ENCODE measurements around the gene HOXB2. TPM values are rescaled to one million over a fixed set of nuclear protein-coding genes. Genes with fewer than 3 reads are reported as not detected.

HOXB2 gene
- total and polyA plus RNA-seq, 9 of the 15 experiments (the other 6 are each of a cell fraction or from before 2014, with no cell fraction given) = 2.1 to 97.7 (median 21.2) TPM

DNA sequence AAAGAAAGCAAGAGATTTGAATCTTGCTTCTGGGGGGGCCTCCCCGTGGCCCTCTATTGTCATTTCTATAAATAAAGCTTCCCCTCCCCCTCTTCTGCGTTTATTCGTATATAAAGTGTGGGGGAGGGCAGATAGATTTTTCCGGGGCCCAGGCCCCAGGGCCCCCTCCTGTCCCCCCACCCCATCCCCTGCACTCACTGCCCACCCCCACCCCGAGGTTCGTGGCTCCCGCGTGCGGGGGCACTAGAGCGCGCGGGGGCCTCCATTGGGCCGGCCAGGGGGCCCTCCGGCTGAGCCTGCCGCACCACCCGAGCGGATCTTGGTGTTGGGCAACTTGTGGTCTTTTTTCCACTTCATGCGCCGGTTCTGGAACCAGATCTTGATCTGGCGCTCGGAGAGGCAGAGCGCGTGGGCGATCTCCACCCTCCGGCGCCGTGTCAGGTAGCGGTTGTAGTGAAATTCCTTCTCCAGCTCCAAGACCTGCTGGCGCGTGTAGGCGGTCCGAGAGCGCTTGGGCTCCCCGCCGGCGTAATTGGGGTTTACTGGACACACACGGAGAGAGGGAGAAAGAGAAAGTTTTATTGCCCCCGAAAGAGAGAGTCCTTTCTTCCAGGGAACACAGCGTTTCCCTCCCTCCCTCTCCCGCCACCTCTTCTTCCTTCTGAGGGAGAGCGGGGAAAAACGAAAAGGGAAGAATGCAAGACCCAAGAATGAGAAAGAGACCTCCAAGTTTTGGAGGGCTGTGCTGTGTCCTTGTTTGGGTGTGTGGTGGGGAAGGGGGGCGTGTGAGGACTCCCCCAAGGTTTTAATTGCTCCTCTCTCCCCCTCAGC lies 31.8 kb upstream of the HOXB2 start (continued):
- TF ChIP-seq SAP30 (IDR thresholded peaks at IDR 0.05; ENCODE audit: borderline replicate concordance, insufficient read depth, low read depth, low read length, poor library complexity, severe bottlenecking) (peak; percentile 53), ZFX (CRISPR knock-in tag; IDR thresholded peaks at IDR 0.05) (peak; percentile 8; the same call in 1 of the 2 replicates), KDM1A (IDR thresholded peaks at IDR 0.05) (no peak), ZNF561 (CRISPR knock-in tag; conservative IDR thresholded peaks at IDR 0.05) (no peak), ZNF23 (CRISPR knock-in tag; IDR thresholded peaks at IDR 0.05) (no peak), FIP1L1 (IDR thresholded peaks at IDR 0.05; ENCODE audit: low read depth, low read length, poor library complexity, severe bottlenecking) (no peak), TRIM25 (IDR thresholded peaks at IDR 0.05; ENCODE audit: borderline replicate concordance) (no peak), CREBBP (IDR thresholded peaks at IDR 0.05; ENCODE audit: low read depth, low read length) (no peak), ZNF444 (CRISPR knock-in tag; IDR thresholded peaks at IDR 0.05) (no peak), BCL6 (CRISPR knock-in tag; IDR thresholded peaks at IDR 0.05) (no peak), CSDE1 (IDR thresholded peaks at IDR 0.05) (no peak), TSC22D4 (tag; IDR thresholded peaks at IDR 0.05) (no peak), RFX5 (IDR thresholded peaks at IDR 0.05; ENCODE audit: low read depth, low read length) (no peak), THAP12 (CRISPR knock-in tag; IDR thresholded peaks at IDR 0.05) (no peak), POLR2G (IDR thresholded peaks at IDR 0.05; ENCODE audit: low read depth, low read length) (peak; percentile 77), MAZ (CRISPR knock-in tag; conservative IDR thresholded peaks at IDR 0.05 in 1 of 2, IDR thresholded peaks at IDR 0.05 in 1 of 2) (no peak; a peak in 2 of 4 replicates), EZH2 (IDR thresholded peaks at IDR 0.05; ENCODE audit: borderline replicate concordance, low read depth, low read length) (no peak), CBX1 (IDR thresholded peaks at IDR 0.05; ENCODE audit: low read depth) (no peak)
- TF ChIP-seq, protein P1, sequence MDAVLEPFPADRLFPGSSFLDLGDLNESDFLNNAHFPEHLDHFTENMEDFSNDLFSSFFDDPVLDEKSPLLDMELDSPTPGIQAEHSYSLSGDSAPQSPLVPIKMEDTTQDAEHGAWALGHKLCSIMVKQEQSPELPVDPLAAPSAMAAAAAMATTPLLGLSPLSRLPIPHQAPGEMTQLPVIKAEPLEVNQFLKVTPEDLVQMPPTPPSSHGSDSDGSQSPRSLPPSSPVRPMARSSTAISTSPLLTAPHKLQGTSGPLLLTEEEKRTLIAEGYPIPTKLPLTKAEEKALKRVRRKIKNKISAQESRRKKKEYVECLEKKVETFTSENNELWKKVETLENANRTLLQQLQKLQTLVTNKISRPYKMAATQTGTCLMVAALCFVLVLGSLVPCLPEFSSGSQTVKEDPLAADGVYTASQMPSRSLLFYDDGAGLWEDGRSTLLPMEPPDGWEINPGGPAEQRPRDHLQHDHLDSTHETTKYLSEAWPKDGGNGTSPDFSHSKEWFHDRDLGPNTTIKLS (IDR thresholded peaks at IDR 0.05; ENCODE audit: borderline replicate concordance, low read depth) = no peak; the same call in 1 of the 2 replicates
- TF ChIP-seq, protein P2, sequence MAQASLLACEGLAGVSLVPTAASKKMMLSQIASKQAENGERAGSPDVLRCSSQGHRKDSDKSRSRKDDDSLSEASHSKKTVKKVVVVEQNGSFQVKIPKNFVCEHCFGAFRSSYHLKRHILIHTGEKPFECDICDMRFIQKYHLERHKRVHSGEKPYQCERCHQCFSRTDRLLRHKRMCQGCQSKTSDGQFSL (CRISPR knock-in tag; IDR thresholded peaks at IDR 0.05) = 0 out of 2 replicates have a peak, but pooled peaks have one; percentile 36
- TF ChIP-seq, protein P2 (tag; IDR thresholded peaks at IDR 0.05) = no peak
